B cell (primary cell): ENCODE measurements around the gene KRT4.

Experiments
- EZH2 ChIP-seq: IDR thresholded peaks from 2 replicates; pipeline ENCODE4 v1.6.1; 2012; ENCODE audit warnings: borderline replicate concordance, low read depth, mild to moderate bottlenecking, moderate library complexity, low read length; ENCODE audit not compliant: insufficient read depth, poor library complexity, severe bottlenecking
- TF ChIP-seq, protein P1 (sequence below): fragments of 200-600 bp; IDR thresholded peaks from one replicate; pipeline ENCODE4 v1.8.0; 2022; ENCODE audit warnings: antibody characterized with exemption, mild to moderate bottlenecking

GRCh38 chr12:52821826-52822660 lies 8.1 kb upstream of the KRT4 start:
- TF ChIP-seq, protein P1, sequence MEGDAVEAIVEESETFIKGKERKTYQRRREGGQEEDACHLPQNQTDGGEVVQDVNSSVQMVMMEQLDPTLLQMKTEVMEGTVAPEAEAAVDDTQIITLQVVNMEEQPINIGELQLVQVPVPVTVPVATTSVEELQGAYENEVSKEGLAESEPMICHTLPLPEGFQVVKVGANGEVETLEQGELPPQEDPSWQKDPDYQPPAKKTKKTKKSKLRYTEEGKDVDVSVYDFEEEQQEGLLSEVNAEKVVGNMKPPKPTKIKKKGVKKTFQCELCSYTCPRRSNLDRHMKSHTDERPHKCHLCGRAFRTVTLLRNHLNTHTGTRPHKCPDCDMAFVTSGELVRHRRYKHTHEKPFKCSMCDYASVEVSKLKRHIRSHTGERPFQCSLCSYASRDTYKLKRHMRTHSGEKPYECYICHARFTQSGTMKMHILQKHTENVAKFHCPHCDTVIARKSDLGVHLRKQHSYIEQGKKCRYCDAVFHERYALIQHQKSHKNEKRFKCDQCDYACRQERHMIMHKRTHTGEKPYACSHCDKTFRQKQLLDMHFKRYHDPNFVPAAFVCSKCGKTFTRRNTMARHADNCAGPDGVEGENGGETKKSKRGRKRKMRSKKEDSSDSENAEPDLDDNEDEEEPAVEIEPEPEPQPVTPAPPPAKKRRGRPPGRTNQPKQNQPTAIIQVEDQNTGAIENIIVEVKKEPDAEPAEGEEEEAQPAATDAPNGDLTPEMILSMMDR = no peak
- TF ChIP-seq EZH2 = no peak
